GM23338 (cell line): ENCODE results near the gene SGSH.

Source experiments
- EZH2 ChIP-seq: fragments of 200-600 bp; sonication (generic); IDR thresholded peaks from one replicate; pipeline ENCODE4 v1.8.0; 2017; ENCODE audit warnings: antibody characterized with exemption, mild to moderate bottlenecking, low read depth; ENCODE audit not compliant: unreplicated experiment
- EZH2phosphoT487 ChIP-seq: fragments of 200-600 bp; sonication (generic); IDR thresholded peaks from one replicate; pipeline ENCODE4 v1.8.1; 2018; ENCODE audit warnings: antibody characterized with exemption; ENCODE audit not compliant: unreplicated experiment
- JUNB ChIP-seq: IDR thresholded peaks from one replicate; pipeline ENCODE4 v1.6.1; 2016; ENCODE audit warnings: antibody characterized with exemption; ENCODE audit not compliant: unreplicated experiment
- POLR2AphosphoS5 ChIP-seq: IDR thresholded peaks from 2 replicates; pipeline ENCODE4 v1.6.1; 2016; ENCODE audit warnings: antibody characterized with exemption, low read depth
- ZNF114 ChIP-seq: fragments of 250-450 bp; sonication (Bioruptor Pico); IDR thresholded peaks from 2 replicates; pipeline ENCODE4 v1.5.0; 2020; ENCODE audit warnings: mild to moderate bottlenecking, moderate library complexity
- TF ChIP-seq, protein P1 (sequence below), 2 experiments: fragments of 200-600 bp in 1 of 2; sonication (generic) in 1 of 2; conservative IDR thresholded peaks; 2 replicates each; pipeline versions ENCODE4 v1.5.1 to v1.6.1; 2016 to 2017; ENCODE audit warnings: antibody characterized with exemption in 2 of 2, low read depth in 2 of 2, mild to moderate bottlenecking in 2 of 2, moderate library complexity in 1 of 2
- TF ChIP-seq, protein P2 (sequence below): IDR thresholded peaks from one replicate; pipeline ENCODE4 v1.6.1; 2018; ENCODE audit warnings: antibody characterized with exemption; ENCODE audit not compliant: unreplicated experiment

DNA sequence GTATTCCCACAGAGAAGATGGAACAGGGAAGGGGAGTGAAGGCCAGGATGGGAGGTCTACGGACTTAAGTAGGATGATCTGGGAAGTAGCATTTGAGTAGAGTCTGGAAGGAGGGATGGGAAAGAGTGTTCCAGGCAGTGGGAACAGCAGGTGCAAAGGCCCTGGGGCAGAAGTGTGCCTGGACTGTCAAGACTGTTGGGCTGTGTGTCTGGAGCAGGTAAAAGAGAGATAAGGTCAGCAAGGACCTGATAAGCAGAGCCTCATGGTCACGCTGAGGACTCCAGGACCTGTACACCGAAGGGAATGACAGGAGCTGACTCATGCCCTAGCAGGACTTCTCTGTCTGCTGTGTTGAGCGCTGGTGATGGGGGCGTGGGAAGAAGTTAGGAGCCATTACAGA is 51.0 kb downstream of the SGSH start:
- no peak for TF ChIP-seq POLR2AphosphoS5
- TF ChIP-seq, protein P1, sequence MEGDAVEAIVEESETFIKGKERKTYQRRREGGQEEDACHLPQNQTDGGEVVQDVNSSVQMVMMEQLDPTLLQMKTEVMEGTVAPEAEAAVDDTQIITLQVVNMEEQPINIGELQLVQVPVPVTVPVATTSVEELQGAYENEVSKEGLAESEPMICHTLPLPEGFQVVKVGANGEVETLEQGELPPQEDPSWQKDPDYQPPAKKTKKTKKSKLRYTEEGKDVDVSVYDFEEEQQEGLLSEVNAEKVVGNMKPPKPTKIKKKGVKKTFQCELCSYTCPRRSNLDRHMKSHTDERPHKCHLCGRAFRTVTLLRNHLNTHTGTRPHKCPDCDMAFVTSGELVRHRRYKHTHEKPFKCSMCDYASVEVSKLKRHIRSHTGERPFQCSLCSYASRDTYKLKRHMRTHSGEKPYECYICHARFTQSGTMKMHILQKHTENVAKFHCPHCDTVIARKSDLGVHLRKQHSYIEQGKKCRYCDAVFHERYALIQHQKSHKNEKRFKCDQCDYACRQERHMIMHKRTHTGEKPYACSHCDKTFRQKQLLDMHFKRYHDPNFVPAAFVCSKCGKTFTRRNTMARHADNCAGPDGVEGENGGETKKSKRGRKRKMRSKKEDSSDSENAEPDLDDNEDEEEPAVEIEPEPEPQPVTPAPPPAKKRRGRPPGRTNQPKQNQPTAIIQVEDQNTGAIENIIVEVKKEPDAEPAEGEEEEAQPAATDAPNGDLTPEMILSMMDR (conservative IDR thresholded peaks at IDR 0.05; ENCODE audit: low read depth in 2 of 2) = no peak
- no peak for TF ChIP-seq JUNB
- TF ChIP-seq EZH2 = no peak
- no peak for TF ChIP-seq EZH2phosphoT487
- TF ChIP-seq, protein P2, sequence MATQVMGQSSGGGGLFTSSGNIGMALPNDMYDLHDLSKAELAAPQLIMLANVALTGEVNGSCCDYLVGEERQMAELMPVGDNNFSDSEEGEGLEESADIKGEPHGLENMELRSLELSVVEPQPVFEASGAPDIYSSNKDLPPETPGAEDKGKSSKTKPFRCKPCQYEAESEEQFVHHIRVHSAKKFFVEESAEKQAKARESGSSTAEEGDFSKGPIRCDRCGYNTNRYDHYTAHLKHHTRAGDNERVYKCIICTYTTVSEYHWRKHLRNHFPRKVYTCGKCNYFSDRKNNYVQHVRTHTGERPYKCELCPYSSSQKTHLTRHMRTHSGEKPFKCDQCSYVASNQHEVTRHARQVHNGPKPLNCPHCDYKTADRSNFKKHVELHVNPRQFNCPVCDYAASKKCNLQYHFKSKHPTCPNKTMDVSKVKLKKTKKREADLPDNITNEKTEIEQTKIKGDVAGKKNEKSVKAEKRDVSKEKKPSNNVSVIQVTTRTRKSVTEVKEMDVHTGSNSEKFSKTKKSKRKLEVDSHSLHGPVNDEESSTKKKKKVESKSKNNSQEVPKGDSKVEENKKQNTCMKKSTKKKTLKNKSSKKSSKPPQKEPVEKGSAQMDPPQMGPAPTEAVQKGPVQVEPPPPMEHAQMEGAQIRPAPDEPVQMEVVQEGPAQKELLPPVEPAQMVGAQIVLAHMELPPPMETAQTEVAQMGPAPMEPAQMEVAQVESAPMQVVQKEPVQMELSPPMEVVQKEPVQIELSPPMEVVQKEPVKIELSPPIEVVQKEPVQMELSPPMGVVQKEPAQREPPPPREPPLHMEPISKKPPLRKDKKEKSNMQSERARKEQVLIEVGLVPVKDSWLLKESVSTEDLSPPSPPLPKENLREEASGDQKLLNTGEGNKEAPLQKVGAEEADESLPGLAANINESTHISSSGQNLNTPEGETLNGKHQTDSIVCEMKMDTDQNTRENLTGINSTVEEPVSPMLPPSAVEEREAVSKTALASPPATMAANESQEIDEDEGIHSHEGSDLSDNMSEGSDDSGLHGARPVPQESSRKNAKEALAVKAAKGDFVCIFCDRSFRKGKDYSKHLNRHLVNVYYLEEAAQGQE = no peak
- no peak for TF ChIP-seq ZNF114
